Retinal pigment epithelial cell (primary cell): ENCODE results near the gene TSPOAP1.

Experiments used
- DNase-seq: peaks from one replicate; pipeline ENCODE4 v3.0.0-alpha.2; 2010; ENCODE audit warnings: low read depth
- H3K4me3 ChIP-seq: 2 replicates; pipeline ENCODE4 v1.5.1; 2011; ENCODE audit warnings: mild to moderate bottlenecking, low read length, control low read depth, moderate library complexity
- TF ChIP-seq, protein P1 (sequence below): conservative IDR thresholded peaks from 2 replicates; pipeline ENCODE4 v1.5.1; 2011; ENCODE audit warnings: low read depth, low read length, control low read depth, inconsistent platforms

The TSPOAP1 gene

DNA sequence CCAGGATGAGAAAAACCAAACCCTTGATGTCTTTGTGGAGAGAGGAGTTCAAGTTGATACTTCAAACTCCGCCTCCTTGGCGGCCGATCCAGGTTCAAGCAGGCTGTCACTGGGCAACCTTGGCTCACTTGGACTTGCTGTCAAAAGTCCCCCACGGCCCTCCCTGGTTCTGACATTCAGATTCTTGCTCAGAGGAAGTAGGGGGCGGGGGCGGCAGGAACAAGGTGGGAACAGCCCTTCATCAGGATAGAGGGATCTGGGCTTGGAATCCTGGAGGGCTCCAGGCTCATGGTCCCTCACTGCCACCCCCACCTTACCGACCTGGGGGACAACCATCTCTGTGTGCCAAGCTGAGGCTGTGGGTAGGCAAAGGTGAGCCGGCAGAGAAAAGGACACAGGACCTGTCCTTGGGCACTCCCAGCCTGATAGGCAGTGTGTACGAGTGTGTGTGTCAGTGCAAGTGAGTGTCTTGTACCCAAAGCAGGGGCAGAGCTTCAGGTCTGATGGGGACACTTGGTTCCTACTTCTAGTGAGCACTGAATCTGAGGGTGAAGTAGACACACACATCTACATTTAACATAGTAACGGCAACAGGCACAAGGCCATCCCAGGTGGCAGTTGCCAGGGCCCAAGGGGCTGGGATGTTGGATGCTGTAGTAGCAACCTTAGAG is 6.6 kb upstream of the TSPOAP1 start:
- no peak overlapping the region for H3K4me3 ChIP-seq
- TF ChIP-seq, protein P1, sequence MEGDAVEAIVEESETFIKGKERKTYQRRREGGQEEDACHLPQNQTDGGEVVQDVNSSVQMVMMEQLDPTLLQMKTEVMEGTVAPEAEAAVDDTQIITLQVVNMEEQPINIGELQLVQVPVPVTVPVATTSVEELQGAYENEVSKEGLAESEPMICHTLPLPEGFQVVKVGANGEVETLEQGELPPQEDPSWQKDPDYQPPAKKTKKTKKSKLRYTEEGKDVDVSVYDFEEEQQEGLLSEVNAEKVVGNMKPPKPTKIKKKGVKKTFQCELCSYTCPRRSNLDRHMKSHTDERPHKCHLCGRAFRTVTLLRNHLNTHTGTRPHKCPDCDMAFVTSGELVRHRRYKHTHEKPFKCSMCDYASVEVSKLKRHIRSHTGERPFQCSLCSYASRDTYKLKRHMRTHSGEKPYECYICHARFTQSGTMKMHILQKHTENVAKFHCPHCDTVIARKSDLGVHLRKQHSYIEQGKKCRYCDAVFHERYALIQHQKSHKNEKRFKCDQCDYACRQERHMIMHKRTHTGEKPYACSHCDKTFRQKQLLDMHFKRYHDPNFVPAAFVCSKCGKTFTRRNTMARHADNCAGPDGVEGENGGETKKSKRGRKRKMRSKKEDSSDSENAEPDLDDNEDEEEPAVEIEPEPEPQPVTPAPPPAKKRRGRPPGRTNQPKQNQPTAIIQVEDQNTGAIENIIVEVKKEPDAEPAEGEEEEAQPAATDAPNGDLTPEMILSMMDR, result no peak
- DNase-seq, result no peak

DNA sequence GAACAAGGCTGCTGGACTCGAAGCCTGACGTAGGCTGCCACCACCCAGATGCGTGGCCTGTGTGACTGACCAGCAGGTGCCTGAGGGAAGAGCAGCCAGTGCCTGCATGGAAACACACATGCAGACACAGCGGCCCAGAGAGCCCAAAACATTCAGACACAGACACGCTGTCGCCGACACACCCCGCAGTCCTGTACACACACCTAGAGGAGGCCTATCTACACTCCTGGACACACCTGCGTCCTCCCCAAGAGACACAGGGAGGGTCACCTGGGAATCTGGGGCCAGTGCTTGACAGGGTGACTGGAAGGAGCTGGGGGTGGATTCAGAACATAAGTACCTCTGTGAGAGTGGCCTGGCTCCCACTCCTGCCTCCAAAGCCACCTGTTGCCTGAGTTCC is 6.1 kb upstream of the TSPOAP1 start:
- no peak overlapping the region for H3K4me3 ChIP-seq
- DNase-seq, result no peak
- TF ChIP-seq, protein P1, result no peak

- DNase-seq, result no peak
- TF ChIP-seq, protein P1, result no peak
- H3K4me3 ChIP-seq, result no peak overlapping the region
Observed at GRCh38 chr17:58334256-58334655, 5.7 kb upstream of the TSPOAP1 start.

DNA sequence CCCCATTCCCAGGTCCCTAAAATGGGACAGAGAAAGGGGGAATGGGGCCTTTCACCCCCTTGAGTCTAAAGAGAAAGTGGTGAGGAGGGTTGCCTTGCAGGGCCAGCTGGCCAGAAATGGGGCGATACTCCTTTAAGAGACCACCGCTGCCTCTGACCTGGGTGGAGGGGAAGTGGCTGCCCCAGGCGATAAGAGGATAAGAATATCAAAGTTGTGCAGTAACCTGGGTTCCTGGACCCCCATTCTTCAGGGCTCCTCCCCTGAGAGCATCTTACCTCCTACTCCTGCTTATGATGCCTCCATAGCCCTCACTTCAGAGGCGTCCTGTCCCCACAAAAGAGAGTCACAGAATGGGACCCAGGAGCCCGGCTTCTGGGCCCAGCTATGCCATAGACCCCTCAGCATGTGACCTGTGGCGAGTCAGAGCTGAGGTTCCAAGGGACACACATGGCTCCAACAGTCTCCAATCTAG is 5.2 kb upstream of the TSPOAP1 start:
- TF ChIP-seq, protein P1, result no peak
- no peak overlapping the region for H3K4me3 ChIP-seq
- no peak for DNase-seq

GRCh38 chr17:58332778-58333735 is 4.5 kb upstream of the TSPOAP1 start:
- H3K4me3 ChIP-seq, result no peak overlapping the region
- TF ChIP-seq, protein P1, result no peak
- no peak for DNase-seq

DNA sequence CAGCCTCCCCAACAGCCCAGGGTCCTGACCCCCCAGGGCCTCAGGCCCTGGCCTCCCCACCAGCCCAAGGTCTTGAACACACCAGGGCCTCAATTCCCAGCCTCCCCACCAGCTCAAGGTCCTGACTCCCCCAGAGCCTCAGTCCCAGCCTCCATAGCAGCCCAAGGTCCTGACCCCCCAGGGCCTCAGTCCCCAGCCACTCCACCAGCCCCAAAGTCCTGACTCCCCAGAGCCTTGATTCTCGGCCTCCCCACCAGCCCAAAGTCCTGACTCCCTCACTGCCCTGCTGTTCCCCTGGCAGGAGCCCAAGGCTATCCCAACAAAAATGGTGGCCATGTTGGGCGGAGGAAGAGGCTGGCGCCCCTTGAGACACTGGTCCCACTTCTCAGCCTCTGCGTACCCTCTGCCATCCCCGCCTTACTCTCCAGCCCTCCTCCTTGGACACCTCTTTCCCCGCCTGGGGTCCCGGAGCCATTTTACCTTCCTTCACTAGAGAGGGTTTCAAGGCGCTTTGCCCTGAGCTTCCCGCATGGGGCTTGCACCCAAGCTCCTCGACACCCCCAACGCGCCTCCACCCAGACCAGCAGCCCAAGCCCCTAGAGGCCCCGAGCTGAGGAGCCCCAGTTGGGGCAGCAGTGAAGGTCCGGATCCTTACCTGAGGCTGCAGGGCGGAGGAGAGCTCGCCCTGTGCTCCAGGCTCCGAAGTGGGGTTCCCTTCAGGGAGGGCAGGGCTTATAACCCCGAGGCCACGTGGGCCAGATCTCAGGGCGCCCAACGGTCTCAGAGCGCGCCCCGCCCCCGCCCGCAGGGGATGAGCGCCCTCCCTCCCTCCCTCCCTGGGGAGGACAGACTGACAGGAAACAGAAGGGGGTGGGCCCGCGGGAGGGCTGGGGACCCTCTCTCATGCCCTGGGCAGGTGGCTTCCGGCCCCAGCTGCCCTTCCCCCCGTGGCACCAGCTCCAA is 3.5 kb upstream of the TSPOAP1 start:
- no peak overlapping the region for H3K4me3 ChIP-seq
- TF ChIP-seq, protein P1, result no peak
- DNase-seq, result no peak
